Glutamatergic neuron (in vitro differentiated cells): ENCODE results near the gene RNF141. TPM values are rescaled to one million over a fixed set of nuclear protein-coding genes. Genes with fewer than 3 reads are reported as not detected.

Experiments
- DNase-seq: peaks from one replicate; pipeline ENCODE4 v3.0.0; 2022
- H3K27ac Mint-ChIP-seq: one replicate; pipeline ENCODE4 v1.8.0; 2020; ENCODE audit warnings: mild to moderate bottlenecking, mixed read lengths, inconsistent platforms; ENCODE audit not compliant: unreplicated experiment
- H3K27me3 Mint-ChIP-seq: one replicate; pipeline ENCODE4 v1.8.0; 2020; ENCODE audit warnings: mild to moderate bottlenecking, moderate library complexity, mixed read lengths, inconsistent platforms; ENCODE audit not compliant: unreplicated experiment
- H3K36me3 Mint-ChIP-seq: one replicate; pipeline ENCODE4 v1.8.0; 2020; ENCODE audit warnings: mild to moderate bottlenecking, mixed read lengths, inconsistent platforms; ENCODE audit not compliant: unreplicated experiment
- H3K4me1 Mint-ChIP-seq: one replicate; pipeline ENCODE4 v1.8.0; 2020; ENCODE audit warnings: mild to moderate bottlenecking, low read depth, mixed read lengths, inconsistent platforms; ENCODE audit not compliant: unreplicated experiment
- H3K4me3 Mint-ChIP-seq: one replicate; pipeline ENCODE4 v1.8.0; 2020; ENCODE audit warnings: mild to moderate bottlenecking, mixed read lengths, inconsistent platforms; ENCODE audit not compliant: unreplicated experiment
- H3K9me3 Mint-ChIP-seq: one replicate; pipeline ENCODE4 v1.8.0; 2020; ENCODE audit warnings: mild to moderate bottlenecking, moderate library complexity, mixed read lengths, inconsistent platforms; ENCODE audit not compliant: unreplicated experiment
- CTCF ChIP-seq: fragments of 200-600 bp; sonication (generic); IDR thresholded peaks from one replicate; pipeline ENCODE4 v1.5.0; 2021; ENCODE audit not compliant: partially characterized antibody, unreplicated experiment
- total RNA-seq: library from RNA; stranded (reverse); fragmentation: NEBNext Ultra II Directional; extraction: Animal tissue kit (Norgen Biotek cat#: 25700); gene quantifications from one replicate; pipeline ENCODE4 v1.2.1, GENCODE V29; 2021; ENCODE audit not compliant: unreplicated experiment

The RNF141 gene
- total RNA-seq, 1 donor from 2014 or later, result 14.2 TPM

- no peak for DNase-seq
- Mint-ChIP-seq H3K36me3 (no peaks in the 10 kb centered on the region), H3K4me3 (no peak overlapping the region), H3K27me3 (no peaks in the 10 kb centered on the region), H3K9me3 (peaks cover 2% of the 10 kb centered on the region), H3K27ac (no peak overlapping the region), H3K4me1 (peaks cover 4% of the 10 kb centered on the region)
- TF ChIP-seq CTCF, result no peak
Observed at GRCh38 chr11:10575346-10576034, 34.5 kb upstream of the RNF141 start.

- DNase-seq, result no peak
- no peak overlapping the region for H3K27ac Mint-ChIP-seq
- no peak overlapping the region for H3K4me3 Mint-ChIP-seq
- no peaks in the 10 kb centered on the region for H3K36me3 Mint-ChIP-seq
- no peaks in the 10 kb centered on the region for H3K27me3 Mint-ChIP-seq
- peaks cover under 1% of the 10 kb centered on the region for H3K4me1 Mint-ChIP-seq
- H3K9me3 Mint-ChIP-seq, result peaks cover 2% of the 10 kb centered on the region
- TF ChIP-seq CTCF, result no peak
Observed at GRCh38 chr11:10573556-10573955, 32.6 kb upstream of the RNF141 start.

GRCh38 chr11:10573028-10573427 lies 32.0 kb upstream of the RNF141 start:
- H3K36me3 Mint-ChIP-seq, result no peaks in the 10 kb centered on the region
- no peak for DNase-seq
- no peak overlapping the region for H3K4me3 Mint-ChIP-seq
- H3K27ac Mint-ChIP-seq, result no peak overlapping the region
- H3K4me1 Mint-ChIP-seq, result no peaks in the 10 kb centered on the region
- H3K9me3 Mint-ChIP-seq, result peaks cover 2% of the 10 kb centered on the region
- no peak for TF ChIP-seq CTCF
- no peaks in the 10 kb centered on the region for H3K27me3 Mint-ChIP-seq

GRCh38 chr11:10572533-10572932 lies 31.5 kb upstream of the RNF141 start:
- no peak overlapping the region for H3K27ac Mint-ChIP-seq
- no peaks in the 10 kb centered on the region for H3K4me1 Mint-ChIP-seq
- H3K4me3 Mint-ChIP-seq, result no peak overlapping the region
- no peak for DNase-seq
- H3K27me3 Mint-ChIP-seq, result no peaks in the 10 kb centered on the region
- peaks cover 2% of the 10 kb centered on the region for H3K9me3 Mint-ChIP-seq
- TF ChIP-seq CTCF, result no peak
- H3K36me3 Mint-ChIP-seq, result no peaks in the 10 kb centered on the region

GRCh38 chr11:10568486-10568941 lies 27.5 kb upstream of the RNF141 start, which contains the start of gene LYVE1:
TSS of gene LYVE1 (minus strand) at chr11:10568665. CDS start at chr11:10568532, 133 bp downstream.
- Mint-ChIP-seq H3K4me1 (no peaks in the 10 kb centered on the region), H3K27ac (no peak within 1 kb of the TSS), H3K27me3 (no peaks in the 10 kb centered on the region), H3K4me3 (no peak within 1 kb of the TSS), H3K36me3 (no peaks in the 10 kb centered on the region), H3K9me3 (peaks cover 2% of the 10 kb centered on the region)
- TF ChIP-seq CTCF, result no peak
- DNase-seq, result no peak
